ENCODE measurements around the gene TMEM132D. TPM values are rescaled to one million over a fixed set of nuclear protein-coding genes. Genes with fewer than 3 reads are reported as not detected.

TMEM132D gene
- total RNA-seq, 1 donor from 2014 or later = 0.19 TPM

- Mint-ChIP-seq H3K27ac (ENCODE audit: unreplicated experiment) (no peak overlapping the region), H3K36me3 (ENCODE audit: low read depth) (no peaks in the 10 kb centered on the region), H3K4me1 (peaks cover 40% of the 10 kb centered on the region), H3K27me3 (ENCODE audit: low read depth) (no peaks in the 10 kb centered on the region), H3K4me3 (no peak overlapping the region), H3K9me3 (peaks cover 7% of the 10 kb centered on the region)
- TF ChIP-seq CTCF (conservative IDR thresholded peaks at IDR 0.05) = no peak
- no peak for DNase-seq (ENCODE audit: low read depth, low spot score)
These were observed 289.5 kb downstream of the TMEM132D start for GRCh38 chr12:129614221-129614885.

DNA sequence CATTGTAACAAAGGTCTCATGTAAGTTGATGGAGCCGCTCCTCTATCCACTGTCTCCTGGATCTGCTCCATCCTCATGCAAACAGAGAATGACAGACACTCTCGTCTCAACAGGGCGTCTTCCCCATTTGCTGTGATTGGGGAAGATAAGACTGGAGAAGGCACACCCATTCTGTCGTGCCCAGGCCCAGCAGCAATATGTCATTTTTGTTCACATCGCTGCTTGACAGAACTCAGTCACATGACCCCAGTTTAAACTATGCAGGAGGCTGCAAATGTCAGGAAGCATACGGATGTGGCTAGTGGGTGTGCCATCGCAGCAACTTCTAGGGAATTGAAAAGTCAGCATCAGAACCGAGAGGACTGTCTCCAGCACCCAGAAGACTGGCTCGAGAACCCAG, 290.5 kb downstream of the TMEM132D start:
- peaks cover 45% of the 10 kb centered on the region for H3K4me1 Mint-ChIP-seq
- peak overlapping the region; percentile 8 for H3K4me3 Mint-ChIP-seq
- no peak for DNase-seq (ENCODE audit: low read depth, low spot score)
- H3K36me3 Mint-ChIP-seq (ENCODE audit: low read depth) = no peaks in the 10 kb centered on the region
- H3K27me3 Mint-ChIP-seq (ENCODE audit: low read depth) = no peaks in the 10 kb centered on the region
- peaks cover 7% of the 10 kb centered on the region for H3K9me3 Mint-ChIP-seq
- H3K27ac Mint-ChIP-seq (ENCODE audit: unreplicated experiment) = peak overlapping the region; percentile 79
- no peak for TF ChIP-seq CTCF (conservative IDR thresholded peaks at IDR 0.05)

- H3K4me3 Mint-ChIP-seq = no peak overlapping the region
- no peak for TF ChIP-seq CTCF (conservative IDR thresholded peaks at IDR 0.05)
- H3K9me3 Mint-ChIP-seq = no peaks in the 10 kb centered on the region
- H3K36me3 Mint-ChIP-seq (ENCODE audit: low read depth) = no peaks in the 10 kb centered on the region
- no peaks in the 10 kb centered on the region for H3K27me3 Mint-ChIP-seq (ENCODE audit: low read depth)
- no peak for DNase-seq (ENCODE audit: low read depth, low spot score)
- H3K4me1 Mint-ChIP-seq = peaks cover 71% of the 10 kb centered on the region
- H3K27ac Mint-ChIP-seq (ENCODE audit: unreplicated experiment) = no peak overlapping the region
These were observed 293.2 kb downstream of the TMEM132D start for GRCh38 chr12:129610601-129611120.

- Mint-ChIP-seq H3K9me3 (peaks cover 2% of the 10 kb centered on the region), H3K27ac (ENCODE audit: unreplicated experiment) (peak overlapping the region; percentile 65), H3K4me3 (peak overlapping the region; percentile 58)
These were observed 296.1 kb downstream of the TMEM132D start for GRCh38 chr12:129607756-129608155.

GRCh38 chr12:129607301-129607700, 296.5 kb downstream of the TMEM132D start:
- TF ChIP-seq CTCF (conservative IDR thresholded peaks at IDR 0.05) = no peak

More at GRCh38 chr12:129607756-129608155, 296.1 kb downstream of the TMEM132D start:
- DNase-seq (ENCODE audit: low read depth, low spot score) = no peak
- Mint-ChIP-seq H3K4me1 (peaks cover 61% of the 10 kb centered on the region), H3K36me3 (ENCODE audit: low read depth) (no peaks in the 10 kb centered on the region), H3K27me3 (ENCODE audit: low read depth) (no peaks in the 10 kb centered on the region)
- no peak for TF ChIP-seq CTCF (conservative IDR thresholded peaks at IDR 0.05)

More at GRCh38 chr12:129607301-129607700, 296.5 kb downstream of the TMEM132D start:
- peak; percentile 18 for DNase-seq (ENCODE audit: low read depth, low spot score)
- H3K4me3 Mint-ChIP-seq = peak overlapping the region; percentile 58
- peaks cover 6% of the 10 kb centered on the region for H3K9me3 Mint-ChIP-seq
- no peaks in the 10 kb centered on the region for H3K27me3 Mint-ChIP-seq (ENCODE audit: low read depth)
- no peaks in the 10 kb centered on the region for H3K36me3 Mint-ChIP-seq (ENCODE audit: low read depth)
- H3K4me1 Mint-ChIP-seq = peaks cover 56% of the 10 kb centered on the region
- peak overlapping the region; percentile 65 for H3K27ac Mint-ChIP-seq (ENCODE audit: unreplicated experiment)

Data from neural crest cell (in vitro differentiated cells).